Testis (tissue), 3 donors: ENCODE data around the gene UPP1. TPM values are rescaled to one million over a fixed set of nuclear protein-coding genes. Genes with fewer than 3 reads are reported as not detected.

Source experiments
- DNase-seq: peaks from one replicate; pipeline ENCODE4 v3.0.0-alpha.2; 2019
- H3K27ac ChIP-seq, 2 donors: fragments of 200-600 bp; sonication (generic); one replicate each; pipeline ENCODE4 v1.5.1; 2019
- H3K27me3 ChIP-seq: fragments of 200-600 bp; sonication (generic); one replicate; pipeline ENCODE4 v1.5.1; 2019
- H3K36me3 ChIP-seq: fragments of 200-600 bp; sonication (generic); one replicate; pipeline ENCODE4 v1.5.1; 2017; ENCODE audit warnings: low read depth; ENCODE audit errors: missing control alignments
- H3K4me1 ChIP-seq: fragments of 200-600 bp; sonication (generic); one replicate; pipeline ENCODE4 v1.5.1; 2019
- H3K4me3 ChIP-seq, 2 donors: fragments of 200-600 bp; sonication (generic); one replicate each; pipeline ENCODE4 v1.5.1; 2017 to 2019
- H3K9me3 ChIP-seq: fragments of 200-600 bp; sonication (generic); one replicate; pipeline ENCODE4 v1.5.1; 2017
- CTCF ChIP-seq, 3 experiments: fragments of 450-650 bp in 2 of 3; fragments of 200-600 bp in 1 of 3; sonication (generic) in 1 of 3; IDR thresholded peaks; one replicate each; pipeline ENCODE4 v1.5.1; 2016 to 2019; ENCODE audit warnings: antibody characterized with exemption in 3 of 3, mild to moderate bottlenecking in 2 of 3, moderate library complexity in 1 of 3
- POLR2A ChIP-seq: fragments of 450-650 bp; IDR thresholded peaks from one replicate; pipeline ENCODE4 v1.6.1; 2017; ENCODE audit warnings: antibody characterized with exemption, mild to moderate bottlenecking, moderate library complexity
- WGBS, 2 donors: methylation state at CpG; one replicate each; pipeline ENCODE4 v1.1.5; 2018; 5-methylcytosine and 5-hydroxymethylcytosine counted together
- intact Hi-C: fragments of 100-400 bp; cut with DNase I; formaldehyde crosslinking; loops from one replicate; pipeline ENCODE4 v1.15.1; 2023; ENCODE audit warnings: low total_unique reads
- polyA plus RNA-seq: library from polyadenylated mRNA; stranded (reverse); fragments of 350-450 nt; fragmentation: Illumina TruSeq; extraction: RNeasy Lipid Tissue Mini Kit (QIAGEN cat#74804); gene quantifications from one replicate; pipeline ENCODE4 v1.2.3, GENCODE V29; 2014; ENCODE audit warnings: low read depth, low replicate concordance; ENCODE audit not compliant: insufficient read depth
- total RNA-seq, 2 donors: library from RNA; depleted of rRNA; stranded (reverse); fragments of >200 nt; gene quantifications; one replicate each; pipeline ENCODE4 v1.2.3, GENCODE V29; 2016

Gene UPP1
- total and polyA plus RNA-seq, 3 donors from 2014 or later: 13.1 to 20.8 (median 17.2) TPM

GRCh38 chr7:48087349-48087748, 1.7 kb upstream of the UPP1 start:
- no peaks in the 10 kb centered on the region for H3K27me3 ChIP-seq
- DNase-seq: no peak
- H3K27ac ChIP-seq: no peak overlapping the region
- H3K36me3 ChIP-seq: no peaks in the 10 kb centered on the region
- H3K4me1 ChIP-seq: peaks cover 6% of the 10 kb centered on the region
- H3K9me3 ChIP-seq: no peaks in the 10 kb centered on the region
- no peak overlapping the region for H3K4me3 ChIP-seq
- intact Hi-C loops: no loop called here
- no peak for TF ChIP-seq CTCF (IDR thresholded peaks at IDR 0.05)
- no peak for TF ChIP-seq POLR2A
- 86 to 87% methylated on average over 7 of the region's 7 CpGs for WGBS, 2 donors

DNA sequence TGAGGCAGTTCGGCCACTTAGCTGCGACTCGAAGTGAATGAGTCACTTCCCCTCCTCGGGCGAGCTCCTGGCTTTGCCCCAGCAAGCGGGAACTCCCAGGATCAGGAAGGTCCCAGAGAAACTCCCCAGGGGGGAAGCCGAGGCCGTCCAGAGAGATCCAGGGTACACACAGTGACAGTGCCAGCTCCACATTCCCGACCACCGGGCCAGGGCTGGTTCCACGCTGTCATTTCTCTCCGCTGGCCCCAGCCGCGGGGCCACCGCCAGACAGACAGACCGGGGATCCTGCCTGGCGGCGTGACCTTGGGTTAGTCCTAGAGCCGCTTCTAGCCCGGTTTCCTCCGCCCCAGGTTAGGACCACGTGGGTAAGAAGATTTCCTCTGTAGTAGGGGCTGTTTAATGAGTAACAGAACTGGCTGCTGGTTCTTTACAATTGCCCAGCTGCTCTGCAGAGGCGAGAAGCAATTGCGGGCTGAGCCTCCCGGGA, 463 bp upstream of the UPP1 start:
- H3K4me1 ChIP-seq: peaks cover 3% of the 10 kb centered on the region
- H3K4me3 ChIP-seq: peak overlapping the region; percentile 52 to 85
- H3K9me3 ChIP-seq: no peaks in the 10 kb centered on the region
- TF ChIP-seq CTCF (IDR thresholded peaks at IDR 0.05) (no peak), POLR2A (no peak)
- 0% methylated on average over 24 of the region's 25 CpGs; no CpG with 5 or more reads in 1 of the 2 donors for WGBS, 2 donors
- intact Hi-C loops: no loop called here
- DNase-seq: peak; percentile 80
- no peaks in the 10 kb centered on the region for H3K36me3 ChIP-seq
- peak overlapping the region; percentile 74 to 86 for H3K27ac ChIP-seq
- H3K27me3 ChIP-seq: no peaks in the 10 kb centered on the region

GRCh38 chr7:48090095-48090805, 1.2 kb downstream of the UPP1 start:
- Histone ChIP-seq H3K27me3 (no peaks in the 10 kb centered on the region), H3K4me3 (peak overlapping the region; percentile 52 to 85), H3K9me3 (no peaks in the 10 kb centered on the region), H3K4me1 (peaks cover under 1% of the 10 kb centered on the region), H3K27ac (peak overlapping the region; percentile 15 to 75), H3K36me3 (no peaks in the 10 kb centered on the region)
- WGBS, 2 donors: 37 to 42% methylated on average over 24 of the region's 28 CpGs
- no peak for TF ChIP-seq POLR2A
- TF ChIP-seq CTCF (IDR thresholded peaks at IDR 0.05): no peak
- DNase-seq: peak; percentile 59
- intact Hi-C loops: no loop called here

DNA sequence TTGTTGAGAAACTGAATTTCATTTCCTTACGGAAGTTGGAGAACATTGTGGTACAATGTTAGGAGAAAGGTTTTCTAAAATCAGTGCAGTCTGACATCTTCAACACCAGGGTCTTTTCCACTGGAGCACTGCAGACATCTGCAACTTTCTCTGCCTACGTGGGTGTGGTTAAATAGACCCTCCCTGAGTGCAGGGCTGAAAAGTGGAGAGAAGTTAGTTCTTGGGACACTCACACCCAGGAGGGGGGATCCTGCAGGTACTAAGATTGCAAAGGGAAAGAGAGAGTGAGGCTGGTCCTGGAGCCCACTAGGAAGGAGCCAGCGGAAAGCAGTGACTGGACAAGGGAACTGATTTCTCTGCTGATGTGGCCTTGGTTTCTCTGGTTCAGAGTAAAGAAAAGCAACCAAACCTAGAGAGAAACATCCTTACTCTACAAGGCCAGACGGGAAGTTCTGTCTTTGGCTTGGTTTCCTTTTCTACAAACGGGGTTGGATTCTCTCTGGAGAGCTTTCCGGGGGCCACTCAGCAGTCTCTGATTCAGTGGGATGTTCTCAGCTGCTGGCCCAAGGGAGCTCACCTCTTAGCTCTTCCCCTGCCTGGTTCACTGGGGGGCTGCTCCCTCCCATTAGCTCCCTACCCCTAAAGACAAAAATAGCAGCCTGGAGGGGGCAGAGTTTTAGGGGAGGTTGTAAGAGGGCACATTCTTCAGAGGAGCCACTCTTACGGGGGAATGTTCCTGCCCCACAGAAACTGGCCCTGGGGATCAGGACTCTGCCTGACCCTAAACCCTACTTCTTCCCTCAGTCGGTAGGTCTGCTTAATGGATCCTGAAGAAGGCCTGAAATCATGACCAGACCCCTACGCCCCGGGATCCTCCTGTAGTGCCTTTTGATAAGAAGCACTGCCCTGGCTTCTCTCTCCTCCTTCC, 2.7 kb downstream of the UPP1 start:
- no peaks in the 10 kb centered on the region for H3K9me3 ChIP-seq
- no peak for DNase-seq
- no peak overlapping the region for H3K27ac ChIP-seq
- H3K4me3 ChIP-seq: no peak overlapping the region
- H3K4me1 ChIP-seq: no peaks in the 10 kb centered on the region
- WGBS, 2 donors: 78 to 81% methylated on average over 9 to 10 of the region's 10 CpGs
- H3K36me3 ChIP-seq: no peaks in the 10 kb centered on the region
- intact Hi-C loops: no loop called here
- TF ChIP-seq POLR2A: no peak
- TF ChIP-seq CTCF (IDR thresholded peaks at IDR 0.05): no peak
- H3K27me3 ChIP-seq: no peaks in the 10 kb centered on the region
